ENCODE data around the gene CDK9. TPM values are rescaled to one million over a fixed set of nuclear protein-coding genes. Genes with fewer than 3 reads are reported as not detected.
A peak's percentile ranks its signal among the peaks of the same experiment; 100 is the strongest.
"Not testable (repeated sequence)": the region's sequence is repeated elsewhere in the genome, so short reads cannot be mapped to it uniquely, and the experiment has no call there.

CDK9 gene
- total RNA-seq, 1 donor from 2014 or later, result 48.4 TPM

- intact Hi-C loops (cut with micrococcal nuclease); ATAC-seq; DNase-seq: not testable (repeated sequence)
Observed at GRCh38 chr9:127756776-127757175, 29.1 kb upstream of the CDK9 start.

GRCh38 chr9:127758843-127759242 lies 27.0 kb upstream of the CDK9 start:
- intact Hi-C loops (cut with micrococcal nuclease), result no loop called here
- DNase-seq (no peak), ATAC-seq (no peak)

DNA sequence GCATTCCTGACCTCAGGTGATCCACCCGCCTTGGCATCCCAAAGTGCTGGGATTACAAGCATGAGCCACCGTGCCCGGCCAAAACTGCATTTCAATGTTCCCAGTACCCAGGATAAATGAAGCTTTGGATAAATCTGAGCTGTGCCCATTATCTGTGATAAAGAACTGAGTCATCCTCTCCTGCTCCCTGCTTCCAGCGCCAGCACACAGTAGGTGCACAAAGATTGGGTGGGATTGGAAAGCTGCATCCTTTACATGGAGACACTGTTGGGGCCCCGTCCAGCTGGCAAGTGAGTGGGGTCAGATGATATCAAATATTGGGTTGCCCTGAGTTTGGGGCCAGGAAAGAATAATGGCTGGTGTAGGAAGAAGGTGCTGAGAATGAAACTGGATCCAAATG lies 24.8 kb upstream of the CDK9 start:
- ATAC-seq (no peak), DNase-seq (no peak)
- intact Hi-C loops (cut with micrococcal nuclease), result no loop called here

DNA sequence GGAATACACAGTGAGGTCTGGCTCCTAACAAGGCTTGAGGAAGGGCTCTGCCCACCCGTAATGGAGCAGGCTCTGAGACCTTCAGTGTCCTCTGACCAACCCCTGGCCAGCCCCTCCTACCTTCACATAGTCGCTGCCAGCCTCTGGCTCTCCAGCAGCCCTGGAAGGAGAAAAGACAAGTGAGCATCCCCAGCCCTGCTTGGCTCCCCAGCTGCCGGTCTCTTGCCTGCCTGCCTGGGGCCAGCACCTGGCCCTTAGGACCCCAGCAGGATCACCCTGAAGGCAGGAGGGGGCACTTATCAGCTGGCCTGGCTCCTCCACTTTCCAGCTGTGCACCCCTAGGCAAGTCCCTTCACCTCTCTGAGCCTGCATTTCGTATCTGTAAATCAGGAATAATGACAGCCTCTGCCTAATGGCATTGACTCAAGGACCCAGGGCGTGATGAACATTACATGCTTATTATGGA lies 24.3 kb upstream of the CDK9 start:
- DNase-seq (no peak), ATAC-seq (peak; percentile 14)
- intact Hi-C loops (cut with micrococcal nuclease), result no loop called here

GRCh38 chr9:127762111-127762676 lies 23.6 kb upstream of the CDK9 start:
- ATAC-seq, result peak; percentile 74

GRCh38 chr9:127763918-127764384 lies 21.9 kb upstream of the CDK9 start:
- intact Hi-C loops (cut with micrococcal nuclease), result no loop called here

More at GRCh38 chr9:127762111-127762676, 23.6 kb upstream of the CDK9 start:
- peak; percentile 70 for DNase-seq
- intact Hi-C loops (cut with micrococcal nuclease), result no loop called here

GRCh38 chr9:127765418-127765817 lies 20.4 kb upstream of the CDK9 start:
- intact Hi-C loops (cut with micrococcal nuclease), result no loop called here
- no peak for ATAC-seq
- DNase-seq, result no peak

More at GRCh38 chr9:127763918-127764384, 21.9 kb upstream of the CDK9 start:
- DNase-seq, result peak; percentile 72
- peak; percentile 73 for ATAC-seq

- DNase-seq (no peak), ATAC-seq (no peak)
- intact Hi-C loops (cut with micrococcal nuclease), result no loop called here
Observed at GRCh38 chr9:127767410-127767809, 18.4 kb upstream of the CDK9 start.

GRCh38 chr9:127767909-127768331 lies 17.9 kb upstream of the CDK9 start:
- no peak for ATAC-seq
- peak; percentile 48 for DNase-seq
- intact Hi-C loops (cut with micrococcal nuclease), result no loop called here

DNA sequence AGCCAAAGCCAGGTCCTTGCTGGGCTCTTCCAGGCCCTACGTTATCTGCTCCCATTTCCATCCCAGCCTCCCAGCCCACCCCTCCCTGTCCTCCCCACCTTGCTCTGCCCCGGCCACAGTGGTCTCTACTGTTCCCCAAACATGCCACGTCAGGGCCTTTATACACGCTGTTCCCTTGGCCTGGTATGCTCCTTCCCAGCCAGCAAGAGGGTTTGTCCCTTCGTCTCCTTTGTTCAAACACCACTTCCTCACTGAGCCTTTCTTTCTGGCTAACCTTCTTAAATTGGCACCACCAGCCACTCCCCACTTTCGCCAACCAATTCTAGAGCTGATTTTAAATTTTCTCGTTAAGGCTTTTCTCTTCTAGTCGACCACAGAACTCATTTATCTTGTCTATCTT lies 17.1 kb upstream of the CDK9 start:
- no peak for DNase-seq
- no peak for ATAC-seq
- intact Hi-C loops (cut with micrococcal nuclease), result no loop called here

DNA sequence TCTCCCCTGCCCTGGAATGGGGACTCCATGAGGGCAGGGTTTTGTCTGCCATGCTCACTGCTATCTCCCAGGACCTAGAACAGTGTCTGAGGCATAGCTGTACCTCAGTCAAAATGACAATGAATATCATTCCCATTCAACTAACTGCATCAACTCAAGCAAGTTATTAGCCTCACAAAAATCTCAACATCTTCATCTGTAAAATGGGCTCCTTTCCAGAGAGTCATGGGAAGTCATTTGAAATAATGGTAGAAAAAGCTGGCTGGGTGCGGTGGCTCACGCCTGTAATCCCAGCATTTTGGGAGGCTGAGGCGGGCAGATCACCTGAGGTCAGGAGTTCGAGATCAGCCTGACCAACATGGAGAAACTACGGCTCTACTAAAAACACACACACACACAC lies 16.7 kb upstream of the CDK9 start:
- intact Hi-C loops (cut with micrococcal nuclease), result no loop called here
- ATAC-seq, result no peak
- DNase-seq, result no peak

- intact Hi-C loops (cut with micrococcal nuclease), result no loop called here
- ATAC-seq, result no peak
- DNase-seq, result no peak
Observed at GRCh38 chr9:127769929-127770582, 15.8 kb upstream of the CDK9 start.

DNA sequence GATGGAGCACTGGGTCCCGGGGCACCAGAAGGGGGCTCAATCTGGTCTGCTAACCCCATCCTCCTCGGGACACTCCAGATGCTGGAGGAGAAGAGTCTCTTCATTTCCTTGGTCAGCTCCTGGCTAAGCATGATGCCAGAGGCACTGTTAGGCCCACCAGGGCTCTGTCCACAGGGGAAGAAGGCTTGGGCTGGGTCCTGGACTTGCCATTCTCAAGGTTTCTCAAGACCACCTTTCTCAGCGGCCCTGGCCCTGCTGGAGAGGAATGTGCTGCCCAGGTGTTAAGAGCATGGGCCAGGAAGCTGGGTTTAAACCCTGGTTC lies 15.3 kb upstream of the CDK9 start:
- ATAC-seq (no peak), DNase-seq (no peak)
- intact Hi-C loops (cut with micrococcal nuclease), result no loop called here

GRCh38 chr9:127770905-127771569 lies 14.8 kb upstream of the CDK9 start:
- ATAC-seq (peak; percentile 97), DNase-seq (peak; percentile 99)
- intact Hi-C loops (cut with micrococcal nuclease), result no loop called here

DNA sequence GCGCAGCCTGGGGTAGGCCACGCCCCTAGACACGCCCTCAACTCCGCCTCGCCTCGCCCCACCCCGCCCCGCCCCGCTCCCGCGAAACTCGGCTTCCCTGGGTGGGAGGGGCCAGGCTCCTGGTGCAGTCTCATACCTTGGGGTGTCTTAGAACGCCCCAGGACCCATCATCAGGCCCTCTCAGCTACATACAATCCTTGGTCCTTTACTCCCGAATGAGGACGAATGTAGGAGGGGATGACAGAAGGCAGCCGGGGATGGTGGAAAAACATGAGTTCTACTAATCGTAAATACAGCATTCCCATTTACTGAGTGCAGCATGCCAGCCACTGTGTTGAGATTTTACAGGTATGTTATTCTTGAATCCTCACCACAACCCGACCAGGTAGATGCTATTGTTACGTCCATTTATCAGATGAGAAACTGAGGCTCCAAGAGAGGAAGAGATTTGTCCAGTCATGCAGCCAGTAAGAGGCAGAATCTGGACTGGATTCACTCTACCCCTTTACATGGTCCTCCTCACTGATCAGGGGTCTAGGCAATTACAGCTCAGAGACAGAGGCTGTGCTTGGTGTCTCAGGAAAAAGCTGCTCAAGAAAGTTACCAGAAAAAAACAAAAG lies 14.2 kb upstream of the CDK9 start:
- ATAC-seq, result no peak
- intact Hi-C loops (cut with micrococcal nuclease), result no loop called here

GRCh38 chr9:127772603-127773002 lies 13.2 kb upstream of the CDK9 start:
- ATAC-seq, result no peak
- intact Hi-C loops (cut with micrococcal nuclease), result no loop called here
- no peak for DNase-seq

More for the DNA sequence above, 14.2 kb upstream of the CDK9 start:
- DNase-seq, result no peak

DNA sequence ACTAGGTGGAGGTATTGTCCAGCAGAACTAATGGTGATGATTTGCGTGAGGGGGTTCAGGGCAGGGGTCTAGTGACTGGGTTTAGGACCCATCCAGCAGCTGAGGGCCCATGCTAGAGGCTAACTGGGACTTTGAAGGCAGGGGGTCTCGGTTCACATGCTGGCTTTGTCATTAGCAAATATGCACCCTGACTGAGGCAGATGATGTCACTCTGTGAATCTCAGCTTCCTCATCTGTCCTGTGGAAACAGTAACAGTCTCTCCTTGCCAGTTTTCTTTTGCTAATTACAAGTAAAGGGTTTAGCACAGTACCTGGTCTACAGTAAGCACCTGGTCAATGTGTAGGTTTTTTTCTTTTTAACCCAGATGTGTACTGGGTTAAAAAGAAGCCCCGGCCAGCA lies 12.6 kb upstream of the CDK9 start:
- DNase-seq, result no peak
- intact Hi-C loops (cut with micrococcal nuclease), result no loop called here
- ATAC-seq, result no peak

GRCh38 chr9:127773981-127774380 lies 11.9 kb upstream of the CDK9 start:
- ATAC-seq (no peak), DNase-seq (no peak)
- intact Hi-C loops (cut with micrococcal nuclease), result no loop called here

- peak; percentile 12 for ATAC-seq
- intact Hi-C loops (cut with micrococcal nuclease), result no loop called here
- DNase-seq, result peak; percentile 50
Observed at GRCh38 chr9:127776195-127776923, 9.5 kb upstream of the CDK9 start.

GRCh38 chr9:127776924-127777289 lies 8.9 kb upstream of the CDK9 start:
- no peak for ATAC-seq
- intact Hi-C loops (cut with micrococcal nuclease), result no loop called here
- no peak for DNase-seq
